Thymus (tissue), 11 donors: Measurements from ENCODE around the gene WDR70. TPM values are rescaled to one million over a fixed set of nuclear protein-coding genes. Genes with fewer than 3 reads are reported as not detected.
"Not testable (repeated sequence)": the region's sequence is repeated elsewhere in the genome, so short reads cannot be mapped to it uniquely, and the experiment has no call there.

Experiments used
- DNase-seq, 9 donors: peaks; one replicate each; pipeline ENCODE4 v3.0.0-alpha.2; 2013; ENCODE audit warnings: low spot score in 9 of 9, low read depth in 6 of 9, missing footprints in 1 of 9
- H3K27ac ChIP-seq, 2 donors: one replicate each; pipeline ENCODE4 v1.5.1; 2013; ENCODE audit warnings: control low read depth in 1 of 2, low read depth in 1 of 2, low read length in 1 of 2, mild to moderate bottlenecking in 1 of 2, moderate library complexity in 1 of 2
- H3K27me3 ChIP-seq, 2 donors: one replicate each; pipeline ENCODE4 v1.5.1; 2013; ENCODE audit warnings: low read length in 1 of 2; ENCODE audit not compliant: control insufficient read depth in 2 of 2, insufficient read depth in 1 of 2
- H3K36me3 ChIP-seq, 2 donors: one replicate each; pipeline ENCODE4 v1.5.1; 2013; ENCODE audit warnings: low read length in 1 of 2, mild to moderate bottlenecking in 1 of 2, moderate library complexity in 1 of 2; ENCODE audit not compliant: control insufficient read depth in 2 of 2, insufficient read depth in 2 of 2
- H3K4me1 ChIP-seq, 2 donors: one replicate each; pipeline ENCODE4 v1.5.1; 2013; ENCODE audit warnings: low read length in 2 of 2; ENCODE audit not compliant: control insufficient read depth in 2 of 2, insufficient read depth in 2 of 2
- H3K4me3 ChIP-seq, 2 donors: one replicate each; pipeline ENCODE4 v1.5.1; 2013; ENCODE audit warnings: low read length in 2 of 2, control low read depth in 1 of 2, mild to moderate bottlenecking in 1 of 2
- H3K9me3 ChIP-seq, 2 donors: one replicate each; pipeline ENCODE4 v1.5.1; 2013; ENCODE audit warnings: low read length in 1 of 2, mild to moderate bottlenecking in 1 of 2; ENCODE audit not compliant: control insufficient read depth in 2 of 2, insufficient read depth in 1 of 2
- WGBS: extraction: QIAGEN DNeasy Blood & Tissue Kit; methylation state at CpG from one replicate; pipeline ENCODE4 v1.1.7; 2013; 5-methylcytosine and 5-hydroxymethylcytosine counted together
- polyA plus RNA-seq: library from polyadenylated mRNA; stranded (reverse); fragments of 200-250 nt; gene quantifications from one replicate; pipeline ENCODE4 v1.2.3, GENCODE V29; 2013
- total RNA-seq: library from RNA; stranded (reverse); fragments of 120-200 nt; gene quantifications from one replicate; pipeline ENCODE4 v1.2.4, GENCODE V29; 2013
- donor health status: healthy.

The WDR70 gene
- total and polyA plus RNA-seq, 2 donors = 34.4 to 39.9 TPM

DNA sequence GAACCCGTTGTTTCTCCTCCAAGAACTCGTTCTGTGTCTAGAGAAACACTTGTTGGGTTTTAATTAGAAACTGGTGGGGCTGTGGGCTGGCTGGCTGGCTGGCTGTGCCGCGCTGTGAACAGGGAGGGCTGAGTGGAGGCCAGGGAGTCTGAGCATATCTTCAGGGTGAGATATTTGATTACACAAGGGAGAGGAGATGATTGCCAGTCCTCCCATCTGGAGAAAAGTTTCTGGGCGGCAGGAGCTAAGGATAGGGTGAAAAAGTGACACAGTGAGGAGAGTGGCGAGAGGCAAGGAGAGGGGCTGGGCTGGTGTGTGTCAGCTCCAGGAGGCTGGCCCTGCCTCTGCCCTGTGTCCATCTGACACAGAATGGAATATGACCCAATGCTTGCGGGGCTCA lies 397.7 kb downstream of the WDR70 start:
- Histone ChIP-seq H3K27ac (no peak overlapping the region), H3K9me3 (peaks cover 2 to 9% of the 10 kb centered on the region in 2 donors), H3K4me3 (no peak overlapping the region), H3K4me1 (no peaks in the 10 kb centered on the region), H3K27me3 (no peaks in the 10 kb centered on the region), H3K36me3 (no peaks in the 10 kb centered on the region)
- DNase-seq = no peak
- WGBS = 97% methylated on average over 7 of the region's 7 CpGs

DNA sequence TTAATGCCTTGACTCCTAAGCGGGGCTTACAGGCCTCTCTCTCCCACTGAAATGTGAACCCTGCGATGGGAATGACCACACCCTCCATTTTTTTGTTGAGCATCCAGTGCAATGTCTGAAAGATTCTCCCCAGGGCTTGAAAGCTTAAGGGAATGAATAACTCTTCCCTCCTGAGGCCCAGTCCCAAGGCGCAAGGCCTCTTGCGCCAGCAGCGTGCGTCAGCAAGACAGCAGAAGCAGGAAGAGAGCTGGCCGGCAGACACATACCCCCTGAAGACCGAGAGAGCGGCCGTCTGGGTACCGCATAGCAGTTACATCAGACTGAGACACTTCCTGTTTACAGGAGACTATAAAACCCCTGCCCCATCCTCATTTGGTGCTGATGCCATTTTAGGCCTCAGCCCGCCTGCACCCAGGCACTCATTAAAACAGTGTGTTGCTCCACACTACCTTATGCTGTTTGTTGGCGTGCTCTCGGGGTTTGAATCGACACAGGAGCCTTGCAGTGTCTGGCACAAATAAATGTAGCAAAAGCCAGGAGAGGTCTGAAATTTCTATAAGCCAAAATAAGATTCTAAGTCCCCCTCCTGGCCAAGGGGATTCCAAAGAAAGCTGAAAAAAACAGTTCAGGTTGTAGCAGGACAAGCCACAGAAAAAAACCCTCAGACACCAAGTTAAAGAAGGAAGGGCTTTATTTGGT lies 398.5 kb downstream of the WDR70 start:
- H3K27me3 ChIP-seq = no peaks in the 10 kb centered on the region
- H3K27ac ChIP-seq = no peak overlapping the region
- no peak overlapping the region for H3K4me3 ChIP-seq
- no peaks in the 10 kb centered on the region for H3K4me1 ChIP-seq
- no peak for DNase-seq
- H3K36me3 ChIP-seq = no peaks in the 10 kb centered on the region
- WGBS = 96% methylated on average over 15 of the region's 15 CpGs
- peaks cover 2 to 9% of the 10 kb centered on the region in 2 donors for H3K9me3 ChIP-seq

DNA sequence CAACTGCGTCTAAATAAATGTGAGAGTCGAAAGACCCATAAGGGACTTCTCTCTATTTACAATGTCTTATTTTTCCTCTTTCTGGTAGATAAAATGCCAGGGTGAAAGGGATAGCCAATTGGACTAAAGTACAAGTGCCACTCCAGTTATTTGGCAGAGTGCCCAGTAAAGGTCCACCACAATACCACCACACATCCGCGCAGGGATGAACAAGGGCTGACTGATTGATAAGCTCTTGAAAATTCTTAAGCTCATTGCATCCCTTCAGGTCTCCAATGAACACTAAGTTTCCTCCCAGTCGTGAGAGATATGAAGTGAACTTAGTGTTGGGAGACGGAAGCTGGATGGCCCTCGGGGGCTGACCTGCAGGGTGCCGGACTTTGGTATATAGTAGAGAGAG lies 402.3 kb downstream of the WDR70 start:
- H3K27ac ChIP-seq, H3K4me1 ChIP-seq, H3K36me3 ChIP-seq, DNase-seq, H3K4me3 ChIP-seq, H3K9me3 ChIP-seq, H3K27me3 ChIP-seq: not testable (repeated sequence)
- WGBS = 97% methylated on average over 8 of the region's 8 CpGs

DNA sequence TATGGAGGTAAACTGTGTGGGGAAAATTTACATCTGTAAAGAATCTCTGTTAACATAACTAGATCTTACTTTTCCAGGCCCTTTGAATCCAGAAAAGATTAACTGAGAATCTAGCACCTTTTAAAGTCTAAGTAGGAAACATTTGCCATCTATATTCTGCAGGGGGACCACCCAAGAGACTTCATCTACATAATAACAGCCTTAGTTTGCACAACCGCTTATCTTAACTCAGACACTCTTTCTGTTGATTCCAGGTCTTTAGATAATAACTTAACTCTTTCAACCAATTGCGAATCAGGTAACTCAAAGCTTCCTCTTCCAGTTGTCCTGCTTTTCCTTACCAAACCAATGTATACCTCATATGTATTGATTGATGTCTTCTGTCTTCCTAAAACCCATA lies 407.3 kb downstream of the WDR70 start:
- Histone ChIP-seq H3K36me3 (no peaks in the 10 kb centered on the region), H3K27me3 (no peaks in the 10 kb centered on the region), H3K4me3 (no peak overlapping the region), H3K4me1 (no peaks in the 10 kb centered on the region), H3K9me3 (peaks cover 0 to 3% of the 10 kb centered on the region in 2 donors), H3K27ac (no peak overlapping the region)
- 68% methylated on average over 2 of the region's 2 CpGs for WGBS
- DNase-seq = no peak

- Histone ChIP-seq H3K9me3 (peaks cover 0 to 3% of the 10 kb centered on the region in 2 donors), H3K4me1 (no peaks in the 10 kb centered on the region), H3K4me3 (no peak overlapping the region), H3K36me3 (no peaks in the 10 kb centered on the region), H3K27ac (no peak overlapping the region), H3K27me3 (no peaks in the 10 kb centered on the region)
- WGBS = 97% methylated on average over 5 of the region's 5 CpGs
- DNase-seq = no peak
Observed at GRCh38 chr5:37786862-37787519, 407.9 kb downstream of the WDR70 start.

DNA sequence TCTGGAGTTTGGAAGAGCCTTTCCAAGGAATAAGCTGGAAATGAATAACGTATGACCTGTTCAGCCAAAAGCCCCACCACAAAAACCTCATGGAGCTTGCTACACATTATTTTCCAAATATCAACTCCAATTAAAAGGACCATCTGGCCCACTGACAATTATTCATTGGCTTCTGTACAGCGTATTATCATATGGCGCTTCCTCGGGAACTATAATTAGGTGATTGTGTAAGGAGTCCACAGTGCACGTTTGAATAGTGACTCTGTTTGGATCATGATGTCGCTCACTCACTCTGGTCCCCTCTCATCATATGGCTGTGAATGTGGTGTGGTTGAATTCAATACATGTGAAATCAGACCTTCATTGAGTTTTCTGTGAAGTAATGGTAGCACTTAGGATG lies 408.6 kb downstream of the WDR70 start:
- Histone ChIP-seq H3K4me1 (no peaks in the 10 kb centered on the region), H3K9me3 (peaks cover 0 to 3% of the 10 kb centered on the region in 2 donors), H3K36me3 (no peaks in the 10 kb centered on the region), H3K27me3 (no peaks in the 10 kb centered on the region), H3K27ac (no peak overlapping the region), H3K4me3 (no peak overlapping the region)
- DNase-seq = no peak
- 97% methylated on average over 6 of the region's 6 CpGs for WGBS

GRCh38 chr5:37789991-37790390 lies 410.9 kb downstream of the WDR70 start:
- Histone ChIP-seq H3K9me3 (peaks cover 0 to 6% of the 10 kb centered on the region in 2 donors), H3K4me3 (no peak overlapping the region), H3K4me1 (no peaks in the 10 kb centered on the region), H3K36me3 (no peaks in the 10 kb centered on the region), H3K27me3 (no peaks in the 10 kb centered on the region), H3K27ac (no peak overlapping the region)
- no peak for DNase-seq
- WGBS = 78% methylated on average over 2 of the region's 2 CpGs

GRCh38 chr5:37791321-37791720 lies 412.2 kb downstream of the WDR70 start:
- Histone ChIP-seq H3K36me3 (no peaks in the 10 kb centered on the region), H3K27me3 (no peaks in the 10 kb centered on the region), H3K27ac (no peak overlapping the region), H3K4me3 (no peak overlapping the region), H3K9me3 (peaks cover 0 to 3% of the 10 kb centered on the region in 2 donors), H3K4me1 (no peaks in the 10 kb centered on the region)
- DNase-seq = no peak
- WGBS = 87% methylated on average over 2 of the region's 2 CpGs

- Histone ChIP-seq H3K4me3 (no peak overlapping the region), H3K36me3 (no peaks in the 10 kb centered on the region), H3K27ac (no peak overlapping the region), H3K27me3 (no peaks in the 10 kb centered on the region), H3K4me1 (no peaks in the 10 kb centered on the region), H3K9me3 (peaks cover 0 to 3% of the 10 kb centered on the region in 2 donors)
- WGBS = 91% methylated on average over 2 of the region's 2 CpGs
- no peak for DNase-seq
Observed at GRCh38 chr5:37792975-37793631, 414.0 kb downstream of the WDR70 start.
